CD1c-positive myeloid dendritic cell (primary cell): Measurements from ENCODE around the gene ACSM5.

Source experiments
- DNase-seq: peaks from one replicate; pipeline ENCODE4 v3.0.0-alpha.2; 2016; ENCODE audit errors: extremely low spot score

ACSM5 gene

GRCh38 chr16:20409398-20410120 is at the start of gene ACSM5:
TSS of gene ACSM5 (plus strand) at chr16:20409534. CDS start at chr16:20411485, 1,951 bp downstream.
- DNase-seq, result peak; percentile 71

- DNase-seq, result no peak
Measured at GRCh38 chr16:20359997-20360396, 49.3 kb upstream of the ACSM5 start.

- no peak for DNase-seq
Measured at GRCh38 chr16:20363191-20363590, 46.1 kb upstream of the ACSM5 start.

GRCh38 chr16:20364051-20364450 is 45.3 kb upstream of the ACSM5 start:
- no peak for DNase-seq

- no peak for DNase-seq
Measured at GRCh38 chr16:20369452-20370054, 39.8 kb upstream of the ACSM5 start.

- no peak for DNase-seq
Measured at GRCh38 chr16:20372701-20373100, 36.6 kb upstream of the ACSM5 start.

GRCh38 chr16:20377181-20377580 is 32.2 kb upstream of the ACSM5 start:
- no peak for DNase-seq

- DNase-seq, result no peak
Measured at GRCh38 chr16:20380782-20381181, 28.6 kb upstream of the ACSM5 start.

GRCh38 chr16:20382202-20382948 is 27.0 kb upstream of the ACSM5 start:
- no peak for DNase-seq

- DNase-seq, result peak; percentile 62
Measured at GRCh38 chr16:20383106-20384029, 26.0 kb upstream of the ACSM5 start.

GRCh38 chr16:20385844-20386832 is 23.2 kb upstream of the ACSM5 start:
- DNase-seq, result peak; percentile 67

GRCh38 chr16:20387978-20388377 is 21.4 kb upstream of the ACSM5 start:
- no peak for DNase-seq

- DNase-seq, result no peak
Measured at GRCh38 chr16:20388854-20389253, 20.5 kb upstream of the ACSM5 start.

- DNase-seq, result no peak
Measured at GRCh38 chr16:20391045-20391444, 18.3 kb upstream of the ACSM5 start.

GRCh38 chr16:20393801-20394577 is 15.3 kb upstream of the ACSM5 start:
- DNase-seq, result no peak

GRCh38 chr16:20395946-20396345 is 13.4 kb upstream of the ACSM5 start:
- no peak for DNase-seq

- no peak for DNase-seq
Measured at GRCh38 chr16:20396846-20397467, 12.4 kb upstream of the ACSM5 start.

- no peak for DNase-seq
Measured at GRCh38 chr16:20397468-20398074, 11.8 kb upstream of the ACSM5 start.

- DNase-seq, result no peak
Measured at GRCh38 chr16:20398603-20399002, 10.7 kb upstream of the ACSM5 start.
